OCI-LY3 (cell line): ENCODE measurements around the gene CASK.

Source experiments
- CTCF ChIP-seq: fragments of 200-600, 300-600 bp; sonication (generic); IDR thresholded peaks from 2 replicates; pipeline ENCODE4 v1.5.1; 2014; ENCODE audit warnings: antibody characterized with exemption, low read length, low read depth
- EZH2phosphoT487 ChIP-seq: fragments of 200-600 bp; shearing (Covaris generic); IDR thresholded peaks from 2 replicates; pipeline ENCODE4 v1.6.1; 2018; ENCODE audit warnings: antibody characterized with exemption, mixed run types, low read depth

GRCh38 chrX:41761702-41762101 is 161.7 kb downstream of the CASK start:
- TF ChIP-seq CTCF (no peak), EZH2phosphoT487 (no peak)
